ENCODE results near the gene KPNB1. TPM values are rescaled to one million over a fixed set of nuclear protein-coding genes. Genes with fewer than 3 reads are reported as not detected.

KPNB1 gene
- polyA plus RNA-seq, 2 of the 4 experiments (the other 2 are of a cell fraction), result 315 to 358 TPM

DNA sequence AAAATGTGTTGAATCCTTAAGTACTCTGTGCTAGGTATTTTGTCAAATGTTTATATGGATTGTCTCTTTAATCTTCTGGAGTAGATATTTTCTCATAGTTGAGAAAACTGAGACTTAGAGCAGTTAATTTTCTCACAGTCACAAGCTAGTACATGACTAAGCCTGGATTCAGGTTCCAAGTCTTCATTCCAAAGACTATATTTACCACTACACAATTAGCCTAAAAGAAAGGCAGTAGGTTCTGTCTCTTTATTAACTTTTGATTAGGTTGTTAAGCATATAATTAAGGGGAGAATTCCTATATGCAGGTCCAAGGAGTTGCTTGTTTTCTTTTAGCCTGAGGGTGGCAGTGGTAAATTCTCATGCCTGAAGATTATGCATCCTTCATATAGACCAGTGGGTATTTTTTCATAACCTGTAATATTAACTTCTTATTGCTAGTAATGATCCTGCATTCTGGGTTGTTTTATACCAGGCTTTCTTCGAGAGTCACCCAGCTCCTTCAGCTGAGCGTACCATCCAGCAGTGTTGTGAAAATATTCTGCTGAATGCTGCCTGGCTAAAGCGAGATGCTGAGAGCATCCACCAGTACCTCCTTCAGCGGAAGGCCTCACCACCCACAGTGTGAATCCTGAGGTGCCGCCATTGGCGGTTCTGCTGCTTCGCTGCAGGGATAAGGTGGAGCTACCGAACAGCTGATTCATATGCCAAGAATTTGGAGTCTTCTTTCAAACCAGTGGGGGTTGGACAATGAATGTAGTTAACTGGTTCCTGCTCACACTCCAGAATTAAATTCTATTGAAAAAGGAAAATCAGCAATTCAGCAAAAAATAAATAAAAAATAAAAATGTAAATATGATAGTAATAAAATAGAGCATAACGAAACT lies 28.2 kb upstream of the KPNB1 start (continued):
- TF ChIP-seq ESRRA (IDR thresholded peaks at IDR 0.05; ENCODE audit: borderline replicate concordance, low read length) (no peak), JUN (IDR thresholded peaks at IDR 0.05) (peak in 1 of 2 experiments; percentile 52; a peak in 1 of 5 replicates), FOXS1 (CRISPR knock-in tag; IDR thresholded peaks at IDR 0.05) (no peak), ZC3H11A (IDR thresholded peaks at IDR 0.05) (no peak), ZSCAN20 (CRISPR knock-in tag; IDR thresholded peaks at IDR 0.05) (0 out of 2 replicates have a peak, but pooled peaks have one; percentile 14), HDAC2 (IDR thresholded peaks at IDR 0.05) (no peak), FOSL2 (IDR thresholded peaks at IDR 0.05) (0 out of 2 replicates have a peak, but pooled peaks have one; percentile 48), FOSL2 (CRISPR knock-in tag; IDR thresholded peaks at IDR 0.05) (peak; percentile 82), GATA3 (IDR thresholded peaks at IDR 0.05; ENCODE audit: borderline replicate concordance) (no peak), KDM1A (IDR thresholded peaks at IDR 0.05; ENCODE audit: low read depth) (no peak), SMC3 (IDR thresholded peaks at IDR 0.05) (no peak), RNF2 (IDR thresholded peaks at IDR 0.05; ENCODE audit: borderline replicate concordance, low read depth) (no peak), CEBPB (IDR thresholded peaks at IDR 0.05) (no peak), HOXB5 (CRISPR knock-in tag; IDR thresholded peaks at IDR 0.05) (no peak), EP300 (IDR thresholded peaks at IDR 0.05) (no peak), NPAS2 (CRISPR knock-in tag; IDR thresholded peaks at IDR 0.05; ENCODE audit: borderline replicate concordance) (no peak), MAFK (IDR thresholded peaks at IDR 0.05; ENCODE audit: partially characterized antibody) (peak; percentile 95), RCOR1 (IDR thresholded peaks at IDR 0.05; ENCODE audit: low read depth, low read length) (no peak), NR3C1 (IDR thresholded peaks at IDR 0.05) (no peak), EHMT2 (IDR thresholded peaks at IDR 0.05; ENCODE audit: low read depth) (no peak)
- TF ChIP-seq, protein P1, sequence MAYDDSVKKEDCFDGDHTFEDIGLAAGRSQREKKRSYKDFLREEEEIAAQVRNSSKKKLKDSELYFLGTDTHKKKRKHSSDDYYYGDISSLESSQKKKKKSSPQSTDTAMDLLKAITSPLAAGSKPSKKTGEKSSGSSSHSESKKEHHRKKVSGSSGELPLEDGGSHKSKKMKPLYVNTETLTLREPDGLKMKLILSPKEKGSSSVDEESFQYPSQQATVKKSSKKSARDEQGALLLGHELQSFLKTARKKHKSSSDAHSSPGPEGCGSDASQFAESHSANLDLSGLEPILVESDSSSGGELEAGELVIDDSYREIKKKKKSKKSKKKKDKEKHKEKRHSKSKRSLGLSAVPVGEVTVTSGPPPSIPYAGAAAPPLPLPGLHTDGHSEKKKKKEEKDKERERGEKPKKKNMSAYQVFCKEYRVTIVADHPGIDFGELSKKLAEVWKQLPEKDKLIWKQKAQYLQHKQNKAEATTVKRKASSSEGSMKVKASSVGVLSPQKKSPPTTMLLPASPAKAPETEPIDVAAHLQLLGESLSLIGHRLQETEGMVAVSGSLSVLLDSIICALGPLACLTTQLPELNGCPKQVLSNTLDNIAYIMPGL (CRISPR knock-in tag; IDR thresholded peaks at IDR 0.05; ENCODE audit: borderline replicate concordance), result no peak
- TF ChIP-seq, protein P2, sequence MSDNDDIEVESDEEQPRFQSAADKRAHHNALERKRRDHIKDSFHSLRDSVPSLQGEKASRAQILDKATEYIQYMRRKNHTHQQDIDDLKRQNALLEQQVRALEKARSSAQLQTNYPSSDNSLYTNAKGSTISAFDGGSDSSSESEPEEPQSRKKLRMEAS (IDR thresholded peaks at IDR 0.05), result peak; percentile 42; the same call in 1 of the 2 replicates
- TF ChIP-seq, protein P3, sequence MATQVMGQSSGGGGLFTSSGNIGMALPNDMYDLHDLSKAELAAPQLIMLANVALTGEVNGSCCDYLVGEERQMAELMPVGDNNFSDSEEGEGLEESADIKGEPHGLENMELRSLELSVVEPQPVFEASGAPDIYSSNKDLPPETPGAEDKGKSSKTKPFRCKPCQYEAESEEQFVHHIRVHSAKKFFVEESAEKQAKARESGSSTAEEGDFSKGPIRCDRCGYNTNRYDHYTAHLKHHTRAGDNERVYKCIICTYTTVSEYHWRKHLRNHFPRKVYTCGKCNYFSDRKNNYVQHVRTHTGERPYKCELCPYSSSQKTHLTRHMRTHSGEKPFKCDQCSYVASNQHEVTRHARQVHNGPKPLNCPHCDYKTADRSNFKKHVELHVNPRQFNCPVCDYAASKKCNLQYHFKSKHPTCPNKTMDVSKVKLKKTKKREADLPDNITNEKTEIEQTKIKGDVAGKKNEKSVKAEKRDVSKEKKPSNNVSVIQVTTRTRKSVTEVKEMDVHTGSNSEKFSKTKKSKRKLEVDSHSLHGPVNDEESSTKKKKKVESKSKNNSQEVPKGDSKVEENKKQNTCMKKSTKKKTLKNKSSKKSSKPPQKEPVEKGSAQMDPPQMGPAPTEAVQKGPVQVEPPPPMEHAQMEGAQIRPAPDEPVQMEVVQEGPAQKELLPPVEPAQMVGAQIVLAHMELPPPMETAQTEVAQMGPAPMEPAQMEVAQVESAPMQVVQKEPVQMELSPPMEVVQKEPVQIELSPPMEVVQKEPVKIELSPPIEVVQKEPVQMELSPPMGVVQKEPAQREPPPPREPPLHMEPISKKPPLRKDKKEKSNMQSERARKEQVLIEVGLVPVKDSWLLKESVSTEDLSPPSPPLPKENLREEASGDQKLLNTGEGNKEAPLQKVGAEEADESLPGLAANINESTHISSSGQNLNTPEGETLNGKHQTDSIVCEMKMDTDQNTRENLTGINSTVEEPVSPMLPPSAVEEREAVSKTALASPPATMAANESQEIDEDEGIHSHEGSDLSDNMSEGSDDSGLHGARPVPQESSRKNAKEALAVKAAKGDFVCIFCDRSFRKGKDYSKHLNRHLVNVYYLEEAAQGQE (IDR thresholded peaks at IDR 0.05), result no peak
- TF ChIP-seq, protein P4, sequence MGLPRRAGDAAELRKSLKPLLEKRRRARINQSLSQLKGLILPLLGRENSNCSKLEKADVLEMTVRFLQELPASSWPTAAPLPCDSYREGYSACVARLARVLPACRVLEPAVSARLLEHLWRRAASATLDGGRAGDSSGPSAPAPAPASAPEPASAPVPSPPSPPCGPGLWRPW (IDR thresholded peaks at IDR 0.05), result no peak

Measured in A549 (cell line).